K562 (cell line): ENCODE data around the gene CSNK1G1. TPM values are rescaled to one million over a fixed set of nuclear protein-coding genes. Genes with fewer than 3 reads are reported as not detected.
A peak's percentile ranks its signal among the peaks of the same experiment; 100 is the strongest.

Source experiments
- CBFB ChIP-seq: sonication (generic); formaldehyde crosslinking; IDR thresholded peaks from 2 replicates; pipeline ENCODE4 v1.4.0; 2020; ENCODE audit warnings: mild to moderate bottlenecking, missing genetic modification reagents
- CEBPG ChIP-seq, 3 experiments: fragments of 200-800 bp in 1 of 3; sonication (Bioruptor generic) in 1 of 3; sonication (generic) in 1 of 3; formaldehyde crosslinking in 1 of 3; IDR thresholded peaks in 2 of 3; conservative IDR thresholded peaks in 1 of 3; 2 replicates each; pipeline versions ENCODE4 v1.6.1 to v1.8.0; 2016 to 2022; ENCODE audit warnings: missing compliant biosample characterization in 2 of 3, missing genetic modification characterization in 2 of 3, mild to moderate bottlenecking in 1 of 3, missing genetic modification reagents in 1 of 3
- CREB3 ChIP-seq: fragments of 450-650 bp; conservative IDR thresholded peaks from 2 replicates; pipeline ENCODE4 v1.6.1; 2016; ENCODE audit warnings: missing genetic modification characterization, low read depth, mild to moderate bottlenecking, missing compliant biosample characterization, moderate library complexity
- CXXC5 ChIP-seq: fragments of 250-450 bp; sonication (Bioruptor Pico); IDR thresholded peaks from 2 replicates; pipeline ENCODE4 v1.8.0; 2022; ENCODE audit warnings: inconsistent platforms, mild to moderate bottlenecking, moderate library complexity
- EHMT2 ChIP-seq: fragments of 450-650 bp; IDR thresholded peaks from 2 replicates; pipeline ENCODE4 v1.6.1; 2018; ENCODE audit warnings: antibody characterized with exemption
- ETV1 ChIP-seq: fragments of 450-650 bp; conservative IDR thresholded peaks from 2 replicates; pipeline ENCODE4 v1.6.1; 2016; ENCODE audit warnings: missing genetic modification characterization, control low read depth, low read depth, missing compliant biosample characterization
- FIP1L1 ChIP-seq: fragments of 200-400 bp; formaldehyde crosslinking; IDR thresholded peaks from 2 replicates; pipeline ENCODE4 v1.6.1; 2018; ENCODE audit warnings: mild to moderate bottlenecking, low read depth, low read length; ENCODE audit not compliant: poor library complexity, severe bottlenecking
- FOXJ2 ChIP-seq: fragments of 200-800 bp; sonication (Bioruptor generic); IDR thresholded peaks from 2 replicates; pipeline ENCODE4 v1.6.1; 2016; ENCODE audit warnings: missing genetic modification characterization, missing compliant biosample characterization
- GABPB1 ChIP-seq: sonication (generic); formaldehyde crosslinking; IDR thresholded peaks from 2 replicates; pipeline ENCODE4 v1.8.0; 2022; ENCODE audit warnings: mild to moderate bottlenecking, missing genetic modification reagents
- HDAC6 ChIP-seq: IDR thresholded peaks from 2 replicates; pipeline ENCODE4 v1.6.1; 2012; ENCODE audit warnings: low read depth, mild to moderate bottlenecking, control low read depth, inconsistent platforms, low read length, moderate library complexity
- HLTF ChIP-seq: fragments of 450-650 bp; IDR thresholded peaks from 2 replicates; pipeline ENCODE4 v1.6.1; 2016
- HMGN3 ChIP-seq: IDR thresholded peaks from 2 replicates; pipeline ENCODE4 v1.6.1; 2011; ENCODE audit warnings: borderline replicate concordance, low read depth, mild to moderate bottlenecking, mixed read lengths, low read length; ENCODE audit not compliant: insufficient read length; ENCODE audit errors: extremely low read depth
- JUN ChIP-seq, 2 experiments: sonication (generic) in 1 of 2; formaldehyde crosslinking in 1 of 2; IDR thresholded peaks; 2 replicates each; pipeline versions ENCODE4 v1.6.1 to v1.8.0; 2012 to 2022; ENCODE audit warnings: borderline replicate concordance in 2 of 2, mild to moderate bottlenecking in 2 of 2, improper control_type of control experiment in 1 of 2, low read depth in 1 of 2, low read length in 1 of 2, missing genetic modification reagents in 1 of 2
- KLF10 ChIP-seq: fragments of 250-450 bp; sonication (Bioruptor Pico); IDR thresholded peaks from 2 replicates; pipeline ENCODE4 v1.6.1; 2021; ENCODE audit warnings: matching md5 sums
- KLF6 ChIP-seq: fragments of 250-450 bp; sonication (Bioruptor Pico); IDR thresholded peaks from 2 replicates; pipeline ENCODE4 v1.4.0; 2020; ENCODE audit warnings: mild to moderate bottlenecking, moderate library complexity, borderline replicate concordance
- MCM3 ChIP-seq: fragments of 450-650 bp; IDR thresholded peaks from 2 replicates; pipeline ENCODE4 v1.6.1; 2016
- PCBP1 ChIP-seq: fragments of 200-400 bp; formaldehyde crosslinking; IDR thresholded peaks from 2 replicates; pipeline ENCODE4 v1.6.1; 2018; ENCODE audit warnings: mild to moderate bottlenecking, low read depth, low read length; ENCODE audit not compliant: poor library complexity, severe bottlenecking
- RBFOX2 ChIP-seq: fragments of 200-400 bp; formaldehyde crosslinking; IDR thresholded peaks from 2 replicates; pipeline ENCODE4 v1.6.1; 2017; ENCODE audit warnings: low read depth, mild to moderate bottlenecking, low read length, moderate library complexity
- SMARCA4 ChIP-seq: fragments of 450-650 bp; IDR thresholded peaks from 2 replicates; pipeline ENCODE4 v1.6.1; 2016
- TAF7 ChIP-seq: fragments of 450-650 bp; IDR thresholded peaks from 2 replicates; pipeline ENCODE4 v1.6.1; 2016; ENCODE audit warnings: missing genetic modification characterization, missing compliant biosample characterization
- UBTF ChIP-seq, 2 experiments: IDR thresholded peaks; 2 replicates each; pipeline ENCODE4 v1.6.1; 2012; ENCODE audit warnings: improper control_type of control experiment in 2 of 2, low read depth in 2 of 2, low read length in 2 of 2, borderline replicate concordance in 1 of 2
- ZFP1 ChIP-seq: fragments of 450-650 bp; formaldehyde crosslinking; IDR thresholded peaks from 2 replicates; pipeline ENCODE4 v1.4.0; 2020; ENCODE audit warnings: mild to moderate bottlenecking, mixed read lengths
- ZNF224 ChIP-seq: sonication (generic); formaldehyde crosslinking; IDR thresholded peaks from 2 replicates; pipeline ENCODE4 v1.8.0; 2022; ENCODE audit warnings: mild to moderate bottlenecking, missing genetic modification reagents
- ZNF717 ChIP-seq: fragments of 250-450 bp; sonication (Bioruptor Pico); IDR thresholded peaks from 2 replicates; pipeline ENCODE4 v1.5.0; 2021
- ZSCAN32 ChIP-seq: fragments of 450-650 bp; formaldehyde crosslinking; IDR thresholded peaks from 2 replicates; pipeline ENCODE4 v1.4.0; 2020; ENCODE audit warnings: mild to moderate bottlenecking, moderate library complexity
- polyA plus RNA-seq, 8 experiments: library from polyadenylated mRNA; depleted of rRNA in 4 of 8; stranded (reverse) in 5 of 8; unstranded in 3 of 8; fragments of >200 nt; fragmentation: Nextera tagmentation in 2 of 8; fragmentation: Illumina TruSeq in 1 of 8; extraction: Ambion mirVana in 2 of 8; extraction: Trizol in 1 of 8; gene quantifications; 2 replicates each; pipeline versions ENCODE4 v1.2.1 to v1.2.3, GENCODE V29; 2011 to 2014; ENCODE audit warnings: inconsistent platforms in 1 of 8, missing spikeins in 1 of 8
- total RNA-seq, 7 experiments: library from RNA; depleted of rRNA in 6 of 7; stranded (reverse); fragments of >200 nt in 6 of 7; fragmentation: Illumina TruSeq in 2 of 7; extraction: Trizol in 2 of 7; gene quantifications; 2 replicates each; pipeline versions ENCODE4 v1.2.1 to v1.2.3, GENCODE V29; 2011 to 2021; ENCODE audit warnings: low replicate concordance in 1 of 7

CSNK1G1 gene
- total and polyA plus RNA-seq, 9 of the 15 experiments (the other 6 are each of a cell fraction or from before 2014, with no cell fraction given): 4.5 to 18.5 (median 9.5) TPM

- TF ChIP-seq ZNF224 (CRISPR knock-in tag) (no peak), CEBPG (CRISPR knock-in tag; IDR thresholded peaks at IDR 0.05) (peak; percentile 25; the same call in 1 of the 2 replicates), CEBPG (tag; conservative IDR thresholded peaks at IDR 0.05 in 1 of 2, IDR thresholded peaks at IDR 0.05 in 1 of 2) (peak in 1 of 2 experiments; percentile 15; a peak in 2 of 4 replicates), TAF7 (peak; percentile 74), JUN (IDR thresholded peaks at IDR 0.05; ENCODE audit: borderline replicate concordance, low read depth, low read length) (0 out of 2 replicates have a peak, but pooled peaks have one; percentile 6), JUN (CRISPR knock-in tag; IDR thresholded peaks at IDR 0.05; ENCODE audit: borderline replicate concordance) (no peak; the same call in 1 of the 2 replicates), GABPB1 (CRISPR knock-in tag) (peak; percentile 93), ZNF717 (CRISPR knock-in tag) (no peak), SMARCA4 (peak; percentile 64; the same call in 1 of the 2 replicates), MCM3 (no peak), CXXC5 (peak; percentile 90), ETV1 (peak; percentile 59), FOXJ2 (tag) (peak; percentile 72; the same call in 1 of the 2 replicates), UBTF (IDR thresholded peaks at IDR 0.05; ENCODE audit: borderline replicate concordance in 1 of 2, low read depth in 2 of 2, low read length in 2 of 2) (peak in 1 of 2 experiments; percentile 74; a peak in 2 of 4 replicates), CREB3 (tag) (peak; percentile 75; the same call in 1 of the 2 replicates), HMGN3 (peak; percentile 76), HDAC6 (no peak), KLF6 (CRISPR knock-in tag) (peak; percentile 9; the same call in 1 of the 2 replicates), PCBP1 (peak; percentile 91), ZSCAN32 (CRISPR knock-in tag) (no peak), EHMT2 (no peak), HLTF (peak; percentile 62; the same call in 1 of the 2 replicates), FIP1L1 (peak; percentile 78), CBFB (CRISPR knock-in tag) (peak; percentile 86; the same call in 1 of the 2 replicates), ZFP1 (CRISPR knock-in tag) (0 out of 2 replicates have a peak, but pooled peaks have one; percentile 9), KLF10 (CRISPR knock-in tag) (no peak), RBFOX2 (peak; percentile 98)
Observed at GRCh38 chr15:64162869-64163658, 192.9 kb downstream of the CSNK1G1 start, which contains the start of gene PPIB (continued).
